HL-60 (cell line): ENCODE data around the gene LHX1.

ENCODE experiments used
- DNase-seq, 2 experiments: peaks; one replicate each; pipeline ENCODE4 v3.0.0-alpha.2; 2010 to 2020; ENCODE audit warnings: low read depth in 1 of 2, low spot score in 1 of 2
- H3K27ac ChIP-seq: fragments of 250-450 bp; sonication (Bioruptor Pico); replicated peaks from 2 replicates; pipeline ENCODE4 v1.5.1; 2020; ENCODE audit warnings: mild to moderate bottlenecking, moderate library complexity
- H3K27me3 ChIP-seq: fragments of 250-450 bp; sonication (Bioruptor Pico); 2 replicates; pipeline ENCODE4 v1.5.1; 2021; ENCODE audit warnings: mild to moderate bottlenecking, moderate library complexity; ENCODE audit not compliant: insufficient read depth, poor library complexity, severe bottlenecking
- H3K4me3 ChIP-seq: replicated peaks from 2 replicates; pipeline ENCODE4 v1.5.1; 2011; ENCODE audit warnings: mild to moderate bottlenecking, control low read depth, low read length; ENCODE audit not compliant: insufficient read depth
- GABPA ChIP-seq: IDR thresholded peaks from 2 replicates; pipeline ENCODE4 v1.6.1; 2012; ENCODE audit warnings: low read depth
- POLR2AphosphoS5 ChIP-seq: IDR thresholded peaks from 2 replicates; pipeline ENCODE4 v1.6.1; 2012; ENCODE audit warnings: low read depth
- REST ChIP-seq: IDR thresholded peaks from 2 replicates; pipeline ENCODE4 v1.6.1; 2012; ENCODE audit warnings: low read depth; ENCODE audit not compliant: insufficient replicate concordance
- SPI1 ChIP-seq: IDR thresholded peaks from 2 replicates; pipeline ENCODE4 v1.6.1; 2012; ENCODE audit warnings: low read depth, mild to moderate bottlenecking, borderline replicate concordance
- TF ChIP-seq, protein P1 (sequence below): IDR thresholded peaks from one replicate; pipeline ENCODE4 v1.5.1; 2011; ENCODE audit warnings: low read length, control low read depth, inconsistent platforms; ENCODE audit not compliant: insufficient read depth

LHX1 gene

DNA sequence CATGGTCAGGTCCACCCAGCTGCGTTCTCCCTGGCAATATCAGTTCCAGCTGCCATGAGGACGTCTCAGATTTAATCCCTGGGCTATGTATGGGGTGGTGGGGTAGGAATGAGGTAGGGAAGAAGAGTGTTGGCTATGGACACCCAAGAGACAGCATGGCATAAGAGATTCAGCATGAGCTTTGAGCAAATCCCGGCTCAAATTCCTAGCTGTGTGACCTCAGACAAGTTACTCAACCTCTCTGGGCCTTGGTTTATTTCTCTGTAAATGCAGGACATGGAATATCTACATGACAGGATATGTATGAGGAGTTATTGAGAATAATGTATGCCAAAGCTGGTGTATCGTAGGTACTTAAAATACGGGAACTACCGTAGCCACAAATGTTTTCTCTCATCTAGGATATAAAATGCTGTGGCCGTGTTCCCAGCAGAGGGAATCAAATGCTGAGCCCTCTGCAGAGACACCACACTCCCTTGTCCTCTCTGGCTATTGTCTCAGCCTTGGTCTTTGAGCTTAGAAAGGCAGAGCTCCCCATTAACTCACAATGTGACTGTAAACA is 17.8 kb upstream of the LHX1 start:
- no peak overlapping the region for H3K4me3 ChIP-seq
- peaks cover 12% of the 10 kb centered on the region for H3K27me3 ChIP-seq
- TF ChIP-seq SPI1 (no peak), REST (no peak), GABPA (no peak), POLR2AphosphoS5 (no peak)
- TF ChIP-seq, protein P1, sequence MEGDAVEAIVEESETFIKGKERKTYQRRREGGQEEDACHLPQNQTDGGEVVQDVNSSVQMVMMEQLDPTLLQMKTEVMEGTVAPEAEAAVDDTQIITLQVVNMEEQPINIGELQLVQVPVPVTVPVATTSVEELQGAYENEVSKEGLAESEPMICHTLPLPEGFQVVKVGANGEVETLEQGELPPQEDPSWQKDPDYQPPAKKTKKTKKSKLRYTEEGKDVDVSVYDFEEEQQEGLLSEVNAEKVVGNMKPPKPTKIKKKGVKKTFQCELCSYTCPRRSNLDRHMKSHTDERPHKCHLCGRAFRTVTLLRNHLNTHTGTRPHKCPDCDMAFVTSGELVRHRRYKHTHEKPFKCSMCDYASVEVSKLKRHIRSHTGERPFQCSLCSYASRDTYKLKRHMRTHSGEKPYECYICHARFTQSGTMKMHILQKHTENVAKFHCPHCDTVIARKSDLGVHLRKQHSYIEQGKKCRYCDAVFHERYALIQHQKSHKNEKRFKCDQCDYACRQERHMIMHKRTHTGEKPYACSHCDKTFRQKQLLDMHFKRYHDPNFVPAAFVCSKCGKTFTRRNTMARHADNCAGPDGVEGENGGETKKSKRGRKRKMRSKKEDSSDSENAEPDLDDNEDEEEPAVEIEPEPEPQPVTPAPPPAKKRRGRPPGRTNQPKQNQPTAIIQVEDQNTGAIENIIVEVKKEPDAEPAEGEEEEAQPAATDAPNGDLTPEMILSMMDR: no peak
- DNase-seq: no peak
- H3K27ac ChIP-seq: no peak overlapping the region

DNA sequence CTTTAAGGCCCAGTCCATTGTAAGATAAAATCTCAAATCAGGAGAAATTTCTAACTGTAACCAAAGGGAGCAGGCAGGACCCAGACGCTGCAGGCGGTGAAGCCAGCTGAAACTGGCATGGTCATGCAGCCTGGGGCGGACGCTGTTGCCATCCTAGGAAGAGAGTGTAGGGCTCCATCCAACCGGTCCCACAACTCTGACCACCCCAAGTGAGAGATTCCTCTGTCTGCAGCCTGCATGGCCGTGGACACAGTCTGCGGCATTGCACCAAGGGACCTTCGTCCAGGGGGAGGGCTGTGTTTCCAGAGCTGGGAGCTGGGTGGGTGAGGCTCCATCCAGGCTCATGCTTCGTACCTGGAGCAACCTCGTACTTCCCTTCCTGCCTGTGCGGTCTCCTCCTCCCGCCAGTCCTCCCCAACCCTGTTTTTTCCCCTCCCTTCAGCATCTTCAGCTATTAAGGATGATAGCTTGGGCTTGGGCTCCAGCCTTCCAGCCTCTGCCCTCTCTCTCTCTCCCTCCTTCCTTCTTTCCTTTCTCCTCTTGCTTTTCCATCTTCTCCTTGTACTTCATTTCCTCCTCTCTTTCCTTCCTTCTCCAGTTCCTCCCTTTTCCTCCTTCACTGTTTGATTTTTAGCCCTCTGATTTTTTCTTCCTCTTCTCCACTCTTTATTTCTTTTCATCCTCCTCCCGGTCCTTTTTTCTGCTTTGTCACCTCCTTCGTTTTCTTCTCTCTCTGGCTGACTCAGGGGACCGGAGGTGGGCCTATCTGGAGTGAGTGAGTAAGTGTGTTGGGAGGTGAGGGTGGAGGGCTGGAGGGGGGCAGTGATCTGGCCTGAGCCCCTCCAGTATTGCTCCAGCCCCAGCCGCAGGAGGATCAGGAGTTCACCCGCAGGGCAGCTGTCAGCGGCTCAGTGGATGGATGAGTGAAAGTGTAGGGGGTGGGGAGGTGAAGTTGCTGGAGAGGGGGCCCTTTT is 17.0 kb upstream of the LHX1 start:
- TF ChIP-seq, protein P1: no peak
- TF ChIP-seq REST: no peak
- TF ChIP-seq POLR2AphosphoS5: no peak
- no peak for TF ChIP-seq GABPA
- TF ChIP-seq SPI1: no peak
- DNase-seq: no peak
- H3K27ac ChIP-seq: no peak overlapping the region
- no peak overlapping the region for H3K4me3 ChIP-seq
- H3K27me3 ChIP-seq: peaks cover 12% of the 10 kb centered on the region

- Histone ChIP-seq H3K27me3 (peaks cover 12% of the 10 kb centered on the region), H3K27ac (no peak overlapping the region), H3K4me3 (no peak overlapping the region)
- no peak for DNase-seq
- TF ChIP-seq REST (no peak), POLR2AphosphoS5 (no peak), GABPA (no peak), SPI1 (no peak)
- TF ChIP-seq, protein P1: no peak
These were observed 16.0 kb upstream of the LHX1 start for GRCh38 chr17:36921095-36921851.
